T-cell (primary cell): ENCODE results near the gene SLC9A5. TPM values are rescaled to one million over a fixed set of nuclear protein-coding genes. Genes with fewer than 3 reads are reported as not detected.

ENCODE experiments used
- ATAC-seq, 4 experiments: fragments of 200-7000 bp in 3 of 4; fragments of 150-1000 bp in 1 of 4; cut with Tn5 transposase; replicated peaks in 1 of 4; 1 replicate in 3 of 4; 2 replicates in 1 of 4; pipeline ENCODE4 v1.10.0; 2021; ENCODE audit warnings: moderate library complexity in 3 of 4, mild to moderate bottlenecking in 2 of 4, moderate number of reproducible peaks in 1 of 4
- CTCF ChIA-PET, 2 donors: fragments of 300-600 bp; sonication (Branson Sonifier 250); formaldehyde crosslinking; loops; one replicate each; lab custom pipeline; 2022; ENCODE audit warnings: antibody characterized with exemption in 2 of 2; lab: Charles Lee
- POLR2A ChIA-PET, 2 donors: fragments of 300-600 bp; sonication (Branson Sonifier 250); formaldehyde crosslinking; loops; one replicate each; lab custom pipeline; 2022; ENCODE audit warnings: antibody characterized with exemption in 2 of 2; lab: Charles Lee
- DNase-seq, 35 experiments: peaks; one replicate each; pipeline versions ENCODE4 v3.0.0 to v3.0.0-alpha.2; 2013 to 2023
- H3K27ac ChIP-seq: one replicate; pipeline ENCODE4 v1.5.1; 2013; ENCODE audit warnings: low read length
- H3K27me3 ChIP-seq, 2 experiments: replicated peaks in 1 of 2; 1 replicate in 1 of 2; 2 replicates in 1 of 2; pipeline versions ENCODE4 v1.6.1 to v1.7.0; 2013; ENCODE audit warnings: low read length in 1 of 2, mixed read lengths in 1 of 2; ENCODE audit not compliant: control insufficient read depth in 2 of 2, insufficient read depth in 2 of 2; ENCODE audit errors: extremely low read depth in 1 of 2
- H3K36me3 ChIP-seq, 2 donors: 1 replicate in 1 of 2; 2 replicates in 1 of 2; pipeline versions ENCODE4 v1.6.1 to v1.7.0; 2013; ENCODE audit warnings: low read length in 1 of 2; ENCODE audit not compliant: control insufficient read depth in 2 of 2, insufficient read depth in 1 of 2; ENCODE audit errors: extremely low read depth in 1 of 2
- H3K4me1 ChIP-seq, 2 experiments: 1 replicate in 1 of 2; 2 replicates in 1 of 2; pipeline versions ENCODE4 v1.6.1 to v1.7.0; 2013; ENCODE audit warnings: low read length in 2 of 2, mixed read lengths in 1 of 2; ENCODE audit not compliant: insufficient read depth in 2 of 2, control insufficient read depth in 1 of 2; ENCODE audit errors: extremely low read depth in 1 of 2
- H3K4me3 ChIP-seq, 2 donors: 1 replicate in 1 of 2; 2 replicates in 1 of 2; pipeline versions ENCODE4 v1.5.1 to v1.7.0; 2013; ENCODE audit warnings: mild to moderate bottlenecking in 2 of 2, low read length in 1 of 2, moderate library complexity in 1 of 2; ENCODE audit not compliant: control insufficient read depth in 1 of 2; ENCODE audit errors: extremely low read depth in 1 of 2
- H3K9me3 ChIP-seq: 2 replicates; pipeline ENCODE4 v1.7.0; 2013
- H3K27ac Mint-ChIP-seq, 2 donors: one replicate each; pipeline ENCODE4 v1.8.0; 2020 to 2021; ENCODE audit warnings: mild to moderate bottlenecking in 2 of 2, mixed read lengths in 2 of 2
- H3K27me3 Mint-ChIP-seq, 2 donors: one replicate each; pipeline ENCODE4 v1.8.0; 2021 to 2022; ENCODE audit warnings: mixed read lengths in 2 of 2
- H3K36me3 Mint-ChIP-seq: one replicate; pipeline ENCODE4 v1.8.0; 2021; ENCODE audit warnings: mixed read lengths
- H3K4me1 Mint-ChIP-seq, 3 donors: one replicate each; pipeline ENCODE4 v1.8.0; 2020 to 2022; ENCODE audit warnings: mixed read lengths in 3 of 3, mild to moderate bottlenecking in 1 of 3
- H3K4me3 Mint-ChIP-seq, 3 donors: one replicate each; pipeline ENCODE4 v1.8.0; 2020 to 2022; ENCODE audit warnings: mild to moderate bottlenecking in 3 of 3, mixed read lengths in 3 of 3, moderate library complexity in 3 of 3
- H3K9me3 Mint-ChIP-seq, 3 donors: one replicate each; pipeline ENCODE4 v1.8.0; 2020 to 2022; ENCODE audit warnings: mixed read lengths in 3 of 3
- WGBS: methylation state at CpG from one replicate; pipeline ENCODE4 v1.1.5; 2013; ENCODE audit warnings: missing lambda C conversion rate; ENCODE audit not compliant: insufficient coverage; 5-methylcytosine and 5-hydroxymethylcytosine counted together
- total RNA-seq, 35 experiments: library from RNA in 6 of 35; stranded (reverse) in 6 of 35; fragments of 120-200 nt in 1 of 35; gene quantifications; one replicate each; pipeline versions ENCODE4 v1.2.1 to v1.2.4 and lab custom pipeline; 2013 to 2026

The SLC9A5 gene
- total RNA-seq, 5 donors from 2014 or later (not counting 1 experiment from before 2014, with no cell fraction given) = 1.4 to 2.3 (median 2.2) TPM

- H3K27ac ChIP-seq = peak overlapping the region; percentile 55
- H3K36me3 ChIP-seq = peaks cover 19 to 42% of the 10 kb centered on the region in 2 donors
- Mint-ChIP-seq H3K9me3 (no peaks in the 10 kb centered on the region), H3K4me3 (peak overlapping the region; percentile 97 to 98 (median 97)), H3K36me3 (peaks cover 20% of the 10 kb centered on the region), H3K4me1 (peaks cover 51 to 63% (median 58%) of the 10 kb centered on the region in 3 donors), H3K27ac (peak overlapping the region; percentile 94 to 98), H3K27me3 (no peaks in the 10 kb centered on the region)
- H3K27me3 ChIP-seq = peaks cover 0 to 2% of the 10 kb centered on the region in 2 experiments
- H3K4me3 ChIP-seq = peak overlapping the region; percentile 66 to 97
- H3K4me1 ChIP-seq = peaks cover 20 to 41% of the 10 kb centered on the region in 2 experiments
- ATAC-seq = no peak
- ChIA-PET CTCF (interaction anchor here in 1 of 2 donors (0.9 to 1.7 kb wide), 4 partner anchors 17 to 491 kb away, joined by 3 to 12 read pairs (median 6); partner anchors contain the start of genes CARMIL2, FHOD1, GFOD2 and SLC9A5), POLR2A (interaction anchor here in 1 of 2 donors (0.8 kb wide), 1 partner anchor 20 kb away, joined by 3 read pairs; the partner anchor contains the start of gene FHOD1)
- WGBS = 15% methylated on average over 12 of the region's 12 CpGs
- no peaks in the 10 kb centered on the region for H3K9me3 ChIP-seq
- DNase-seq = no peak
These were observed 21.2 kb upstream of the SLC9A5 start for GRCh38 chr16:67227567-67227921.

GRCh38 chr16:67228034-67228785 lies 20.6 kb upstream of the SLC9A5 start:
- H3K27me3 ChIP-seq = peaks cover 0 to 2% of the 10 kb centered on the region in 2 experiments
- Mint-ChIP-seq H3K4me3 (peak overlapping the region; percentile 97 to 98 (median 97)), H3K9me3 (no peaks in the 10 kb centered on the region), H3K4me1 (peaks cover 47 to 56% (median 51%) of the 10 kb centered on the region in 3 donors), H3K27ac (peak overlapping the region in 1 of 2 donors; percentile 98), H3K36me3 (peaks cover 21% of the 10 kb centered on the region), H3K27me3 (no peaks in the 10 kb centered on the region)
- DNase-seq (no peak), ATAC-seq (no peak)
- peak overlapping the region; percentile 66 to 97 for H3K4me3 ChIP-seq
- ChIA-PET CTCF (interaction anchor here in 1 of 2 donors (0.9 to 1.7 kb wide), 3 partner anchors 20 to 491 kb away, joined by 3 to 12 read pairs (median 3); partner anchors contain the start of genes CARMIL2, FHOD1, GFOD2 and SLC9A5), POLR2A (no interaction called here)
- peaks cover 19 to 42% of the 10 kb centered on the region in 2 donors for H3K36me3 ChIP-seq
- peaks cover 20 to 41% of the 10 kb centered on the region in 2 experiments for H3K4me1 ChIP-seq
- WGBS = 94% methylated on average over 6 of the region's 9 CpGs
- H3K9me3 ChIP-seq = no peaks in the 10 kb centered on the region
- H3K27ac ChIP-seq = peak overlapping the region; percentile 55

- no peak for ATAC-seq
These were observed 19.9 kb upstream of the SLC9A5 start for GRCh38 chr16:67228905-67229304.

GRCh38 chr16:67229906-67230808 lies 18.6 kb upstream of the SLC9A5 start:
- Mint-ChIP-seq H3K36me3 (peaks cover 24% of the 10 kb centered on the region), H3K9me3 (no peaks in the 10 kb centered on the region), H3K4me3 (peak overlapping the region in 2 of 3 donors; percentile 13 to 97), H3K27me3 (no peaks in the 10 kb centered on the region), H3K4me1 (peaks cover 30 to 37% (median 32%) of the 10 kb centered on the region in 3 donors), H3K27ac (no peak overlapping the region)
- Histone ChIP-seq H3K27me3 (peaks cover 0 to 2% of the 10 kb centered on the region in 2 experiments), H3K4me1 (peaks cover 11 to 33% of the 10 kb centered on the region in 2 experiments), H3K4me3 (no peak overlapping the region), H3K9me3 (no peaks in the 10 kb centered on the region), H3K27ac (no peak overlapping the region), H3K36me3 (peaks cover 24 to 58% of the 10 kb centered on the region in 2 donors)
- ATAC-seq (no peak), DNase-seq (no peak)
- CTCF ChIA-PET = interaction anchor here in 1 of 2 donors (0.5 kb wide), 1 partner anchor 586 kb away, joined by 3 read pairs; no protein-coding TSS in a partner anchor
- 97% methylated on average over 31 of the region's 32 CpGs for WGBS
- POLR2A ChIA-PET = no interaction called here

More at GRCh38 chr16:67228905-67229304, 19.9 kb upstream of the SLC9A5 start:
- Histone ChIP-seq H3K36me3 (peaks cover 19 to 48% of the 10 kb centered on the region in 2 donors), H3K27ac (no peak overlapping the region), H3K27me3 (peaks cover 0 to 2% of the 10 kb centered on the region in 2 experiments), H3K4me3 (no peak overlapping the region), H3K4me1 (peaks cover 15 to 34% of the 10 kb centered on the region in 2 experiments), H3K9me3 (no peaks in the 10 kb centered on the region)
- no peak for DNase-seq
- Mint-ChIP-seq H3K27ac (no peak overlapping the region), H3K4me1 (peaks cover 41 to 49% (median 44%) of the 10 kb centered on the region in 3 donors), H3K36me3 (peaks cover 24% of the 10 kb centered on the region), H3K4me3 (peak overlapping the region; percentile 97 to 98 (median 97)), H3K27me3 (no peaks in the 10 kb centered on the region), H3K9me3 (no peaks in the 10 kb centered on the region)
- CTCF ChIA-PET = no interaction called here
- POLR2A ChIA-PET = no interaction called here
- WGBS = 95% methylated on average over 8 of the region's 9 CpGs

- POLR2A ChIA-PET = interaction anchor here in 1 of 2 donors (0.7 kb wide), 1 partner anchor 208 kb away, joined by 3 read pairs; no protein-coding TSS in a partner anchor
These were observed 17.7 kb upstream of the SLC9A5 start for GRCh38 chr16:67230809-67231660.

More at GRCh38 chr16:67230809-67231660, 17.7 kb upstream of the SLC9A5 start:
- CTCF ChIA-PET = no interaction called here
- peaks cover 23 to 30% (median 24%) of the 10 kb centered on the region in 3 donors for H3K4me1 Mint-ChIP-seq
- Histone ChIP-seq H3K27ac (no peak overlapping the region), H3K4me1 (peaks cover 11 to 37% of the 10 kb centered on the region in 2 experiments), H3K36me3 (peaks cover 25 to 65% of the 10 kb centered on the region in 2 donors), H3K9me3 (no peaks in the 10 kb centered on the region), H3K27me3 (peaks cover 0 to 2% of the 10 kb centered on the region in 2 experiments), H3K4me3 (no peak overlapping the region)
- no peaks in the 10 kb centered on the region for H3K27me3 Mint-ChIP-seq
- 77% methylated on average over 6 of the region's 12 CpGs for WGBS
- no peaks in the 10 kb centered on the region for H3K9me3 Mint-ChIP-seq
- ATAC-seq (no peak), DNase-seq (no peak)
- no peak overlapping the region for H3K27ac Mint-ChIP-seq
- H3K4me3 Mint-ChIP-seq = no peak overlapping the region
- peaks cover 26% of the 10 kb centered on the region for H3K36me3 Mint-ChIP-seq
